Measurements from ENCODE around the gene OLFM3.

DNA sequence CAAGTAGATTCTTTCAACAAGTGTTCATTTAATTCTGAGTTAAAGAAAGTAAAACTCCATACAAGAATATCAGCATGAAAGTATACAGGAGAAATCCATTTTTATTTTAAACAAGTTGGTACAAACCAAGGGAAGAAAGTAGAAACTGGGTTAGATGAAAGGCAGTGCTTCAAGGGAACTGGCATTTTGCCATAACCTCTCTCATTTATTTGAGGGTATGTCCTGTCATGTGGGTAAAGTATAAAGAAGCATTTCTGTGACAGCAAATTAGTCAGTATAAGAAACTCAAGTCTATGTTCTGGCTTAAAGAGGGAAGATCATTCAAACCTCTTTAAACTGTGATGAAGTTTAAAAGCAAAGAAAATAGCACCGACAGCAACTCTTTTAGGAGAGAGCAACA, 32.0 kb downstream of the OLFM3 start:
- TF ChIP-seq JUND (IDR thresholded peaks at IDR 0.05) (no peak), EZH2 (IDR thresholded peaks at IDR 0.05) (no peak), POLR2A (IDR thresholded peaks at IDR 0.05; ENCODE audit: borderline replicate concordance, extremely low read depth, insufficient read depth, insufficient read length) (no peak), EZH2phosphoT487 (IDR thresholded peaks at IDR 0.05; ENCODE audit: borderline replicate concordance) (no peak)
- TF ChIP-seq, protein P1, sequence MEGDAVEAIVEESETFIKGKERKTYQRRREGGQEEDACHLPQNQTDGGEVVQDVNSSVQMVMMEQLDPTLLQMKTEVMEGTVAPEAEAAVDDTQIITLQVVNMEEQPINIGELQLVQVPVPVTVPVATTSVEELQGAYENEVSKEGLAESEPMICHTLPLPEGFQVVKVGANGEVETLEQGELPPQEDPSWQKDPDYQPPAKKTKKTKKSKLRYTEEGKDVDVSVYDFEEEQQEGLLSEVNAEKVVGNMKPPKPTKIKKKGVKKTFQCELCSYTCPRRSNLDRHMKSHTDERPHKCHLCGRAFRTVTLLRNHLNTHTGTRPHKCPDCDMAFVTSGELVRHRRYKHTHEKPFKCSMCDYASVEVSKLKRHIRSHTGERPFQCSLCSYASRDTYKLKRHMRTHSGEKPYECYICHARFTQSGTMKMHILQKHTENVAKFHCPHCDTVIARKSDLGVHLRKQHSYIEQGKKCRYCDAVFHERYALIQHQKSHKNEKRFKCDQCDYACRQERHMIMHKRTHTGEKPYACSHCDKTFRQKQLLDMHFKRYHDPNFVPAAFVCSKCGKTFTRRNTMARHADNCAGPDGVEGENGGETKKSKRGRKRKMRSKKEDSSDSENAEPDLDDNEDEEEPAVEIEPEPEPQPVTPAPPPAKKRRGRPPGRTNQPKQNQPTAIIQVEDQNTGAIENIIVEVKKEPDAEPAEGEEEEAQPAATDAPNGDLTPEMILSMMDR (IDR thresholded peaks at IDR 0.05 in 2 of 3, conservative IDR thresholded peaks at IDR 0.05 in 1 of 3; ENCODE audit: borderline replicate concordance in 1 of 3, insufficient read depth in 1 of 3, low read depth in 2 of 3, low read length in 2 of 3): no peak
